Bronchial epithelial cell (primary cell): ENCODE measurements around the gene MRPL18. TPM values are rescaled to one million over a fixed set of nuclear protein-coding genes. Genes with fewer than 3 reads are reported as not detected.
"Not testable (repeated sequence)": the region's sequence is repeated elsewhere in the genome, so short reads cannot be mapped to it uniquely, and the experiment has no call there.

ENCODE experiments used
- DNase-seq: peaks from one replicate; pipeline ENCODE4 v3.0.0-alpha.2; 2010; ENCODE audit warnings: low read depth
- FAIRE-seq: peaks from 2 replicates; lab custom pipeline; 2011; peaks lifted over from hg19 to GRCh38; lab: Jason Lieb, UNC
- H3K27me3 ChIP-seq: 2 replicates; pipeline ENCODE4 v1.5.1; 2011; ENCODE audit warnings: low read length; ENCODE audit not compliant: control insufficient read depth, insufficient read depth
- H3K36me3 ChIP-seq: 2 replicates; pipeline ENCODE4 v1.5.1; 2011; ENCODE audit warnings: low read length; ENCODE audit not compliant: control insufficient read depth, insufficient read depth
- H3K4me3 ChIP-seq: 2 replicates; pipeline ENCODE4 v1.5.1; 2011; ENCODE audit warnings: mild to moderate bottlenecking, low read depth, low read length, control low read depth
- total RNA-seq: library from RNA; depleted of rRNA; stranded (reverse); fragments of >200 nt; gene quantifications from 2 replicates; pipeline ENCODE4 v1.2.1, GENCODE V29; 2014
- TF ChIP-seq, protein P1 (sequence below): IDR thresholded peaks from 2 replicates; pipeline ENCODE4 v1.5.1; 2011; ENCODE audit warnings: mild to moderate bottlenecking, moderate library complexity, low read length, control low read depth, inconsistent platforms; ENCODE audit not compliant: insufficient read depth, severe bottlenecking

Gene MRPL18
- total RNA-seq, 1 donor from 2014 or later, result 59.8 TPM

DNA sequence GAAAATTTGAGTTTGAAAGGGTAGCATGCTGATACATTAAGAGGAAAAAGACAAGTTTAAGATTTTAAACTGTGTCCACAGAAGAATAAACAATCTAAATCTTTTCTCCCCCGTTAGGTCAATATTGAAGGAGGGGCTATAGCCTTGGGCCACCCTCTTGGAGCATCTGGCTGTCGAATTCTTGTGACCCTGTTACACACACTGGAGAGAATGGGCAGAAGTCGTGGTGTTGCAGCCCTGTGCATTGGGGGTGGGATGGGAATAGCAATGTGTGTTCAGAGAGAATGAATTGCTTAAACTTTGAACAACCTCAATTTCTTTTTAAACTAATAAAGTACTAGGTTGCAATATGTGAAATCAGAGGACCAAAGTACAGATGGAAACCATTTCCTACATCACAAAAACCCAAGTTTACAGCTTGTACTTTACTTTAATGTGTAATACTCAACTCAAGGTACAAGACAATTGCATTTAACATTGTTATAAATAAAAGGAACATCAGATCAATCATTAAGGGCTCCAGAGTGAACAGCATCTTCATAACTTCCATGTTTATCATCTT, 11.6 kb upstream of the MRPL18 start:
- DNase-seq (no peak), FAIRE-seq (no peak)
- TF ChIP-seq, protein P1, sequence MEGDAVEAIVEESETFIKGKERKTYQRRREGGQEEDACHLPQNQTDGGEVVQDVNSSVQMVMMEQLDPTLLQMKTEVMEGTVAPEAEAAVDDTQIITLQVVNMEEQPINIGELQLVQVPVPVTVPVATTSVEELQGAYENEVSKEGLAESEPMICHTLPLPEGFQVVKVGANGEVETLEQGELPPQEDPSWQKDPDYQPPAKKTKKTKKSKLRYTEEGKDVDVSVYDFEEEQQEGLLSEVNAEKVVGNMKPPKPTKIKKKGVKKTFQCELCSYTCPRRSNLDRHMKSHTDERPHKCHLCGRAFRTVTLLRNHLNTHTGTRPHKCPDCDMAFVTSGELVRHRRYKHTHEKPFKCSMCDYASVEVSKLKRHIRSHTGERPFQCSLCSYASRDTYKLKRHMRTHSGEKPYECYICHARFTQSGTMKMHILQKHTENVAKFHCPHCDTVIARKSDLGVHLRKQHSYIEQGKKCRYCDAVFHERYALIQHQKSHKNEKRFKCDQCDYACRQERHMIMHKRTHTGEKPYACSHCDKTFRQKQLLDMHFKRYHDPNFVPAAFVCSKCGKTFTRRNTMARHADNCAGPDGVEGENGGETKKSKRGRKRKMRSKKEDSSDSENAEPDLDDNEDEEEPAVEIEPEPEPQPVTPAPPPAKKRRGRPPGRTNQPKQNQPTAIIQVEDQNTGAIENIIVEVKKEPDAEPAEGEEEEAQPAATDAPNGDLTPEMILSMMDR, result no peak
- Histone ChIP-seq H3K4me3 (no peak overlapping the region), H3K27me3 (no peaks in the 10 kb centered on the region), H3K36me3 (peaks cover 20% of the 10 kb centered on the region)

DNA sequence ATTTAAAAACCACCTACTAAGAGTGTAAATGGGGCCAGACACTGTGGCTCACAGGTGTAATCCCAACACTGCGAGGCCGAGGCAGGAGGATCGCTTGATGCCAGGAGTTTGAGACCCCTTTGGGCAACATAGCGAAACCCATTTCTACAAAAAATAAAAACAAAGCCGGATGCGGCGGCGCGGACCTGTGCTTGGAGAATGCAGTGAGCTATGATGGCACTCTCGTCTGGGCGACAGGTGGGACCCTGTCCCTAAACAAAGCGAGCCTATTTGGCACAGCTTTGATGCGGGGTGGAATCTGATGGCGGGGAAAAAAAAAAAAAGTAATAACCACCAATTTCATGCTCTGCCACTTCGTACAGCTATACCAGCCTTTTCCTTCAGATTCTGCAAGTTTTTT, 2.0 kb upstream of the MRPL18 start:
- Histone ChIP-seq H3K4me3 (peak overlapping the region; percentile 91), H3K27me3 (no peaks in the 10 kb centered on the region), H3K36me3 (peaks cover 4% of the 10 kb centered on the region)
- FAIRE-seq, result no peak
- TF ChIP-seq, protein P1, result no peak
- DNase-seq, result no peak

DNA sequence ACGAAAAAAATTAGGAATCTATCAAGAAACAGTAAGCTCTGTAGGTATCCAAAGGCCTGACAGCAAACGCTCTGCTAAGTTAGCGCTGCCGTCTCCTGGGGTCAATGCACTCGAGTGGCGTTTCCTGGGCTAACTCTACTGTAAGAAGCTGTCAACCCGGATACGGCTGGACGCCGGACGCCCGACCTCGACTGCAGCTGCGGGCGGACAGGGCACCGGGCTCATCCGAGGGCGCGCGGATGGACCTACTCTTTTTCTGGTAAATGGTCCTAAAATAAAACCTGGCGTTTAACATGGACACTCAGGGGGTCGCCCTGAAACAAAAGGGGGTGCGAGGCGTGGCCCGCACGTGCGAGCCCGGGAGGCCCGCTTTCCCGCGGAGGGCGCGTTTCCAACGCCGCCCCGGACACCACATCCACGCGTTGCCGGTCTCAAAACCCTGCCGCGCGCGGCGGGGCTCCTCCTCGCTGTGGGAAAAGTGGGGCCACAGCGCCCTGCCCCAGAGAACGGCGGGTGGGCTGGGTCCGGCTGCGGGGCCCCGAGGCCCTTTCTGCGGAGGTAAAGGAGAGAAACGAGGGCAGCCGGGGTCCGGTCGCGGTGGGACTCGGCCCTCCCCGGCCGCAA, 1.4 kb upstream of the MRPL18 start:
- DNase-seq (peak; percentile 22), FAIRE-seq (no peak)
- TF ChIP-seq, protein P1, result no peak
- Histone ChIP-seq H3K27me3 (no peaks in the 10 kb centered on the region), H3K36me3 (peaks cover 4% of the 10 kb centered on the region), H3K4me3 (peak overlapping the region; percentile 91)

DNA sequence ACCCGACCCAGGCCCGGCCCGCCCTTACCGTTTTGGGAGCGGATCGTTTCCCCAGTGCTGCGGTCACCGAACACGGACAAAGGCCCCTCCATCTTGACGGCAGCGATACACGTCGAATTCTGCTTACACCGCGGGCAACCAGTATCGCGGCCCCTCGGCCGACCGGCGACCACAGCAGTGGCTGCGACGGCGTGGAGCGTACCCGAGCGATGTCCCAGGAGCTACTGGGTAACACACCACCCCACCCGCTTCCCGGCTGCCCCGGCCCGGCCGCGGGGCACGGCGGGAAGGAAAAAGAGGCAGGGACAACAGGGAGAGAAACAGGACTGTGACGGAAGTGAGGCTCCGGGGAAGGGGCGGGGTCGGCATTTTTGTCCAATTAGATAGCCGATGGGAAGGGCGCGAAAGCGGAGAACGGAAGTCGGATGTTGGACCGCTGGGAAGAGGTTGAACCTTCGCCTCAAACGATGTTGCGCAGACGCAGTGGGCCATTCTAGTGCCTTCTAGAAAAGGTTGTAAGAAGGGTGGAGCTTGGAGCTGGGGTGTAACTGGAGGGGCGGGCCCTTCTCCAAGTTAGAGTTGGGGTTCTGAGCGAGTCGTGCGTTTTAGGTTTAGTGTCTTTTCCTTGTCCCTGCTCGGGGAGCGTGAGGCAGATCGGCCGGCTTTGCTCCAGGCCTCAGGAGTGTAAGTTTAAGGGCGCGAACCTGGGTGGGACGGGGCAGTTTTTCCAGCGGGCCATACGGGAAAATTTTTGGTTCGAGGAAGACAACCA, 704 bp upstream of the MRPL18 start, which contains the start of gene TCP1:
Gene TCP1, minus strand, starts transcription at position 226 of the 772 bp plus-strand sequence. Its CDS starts 134 bp downstream, at position 92.
- TF ChIP-seq, protein P1, result no peak
- Histone ChIP-seq H3K27me3 (no peaks in the 10 kb centered on the region), H3K36me3 (peaks cover 4% of the 10 kb centered on the region), H3K4me3 (peak within 1 kb of the TSS; percentile 91)
- DNase-seq, result peak; percentile 99
- FAIRE-seq, result no peak

DNA sequence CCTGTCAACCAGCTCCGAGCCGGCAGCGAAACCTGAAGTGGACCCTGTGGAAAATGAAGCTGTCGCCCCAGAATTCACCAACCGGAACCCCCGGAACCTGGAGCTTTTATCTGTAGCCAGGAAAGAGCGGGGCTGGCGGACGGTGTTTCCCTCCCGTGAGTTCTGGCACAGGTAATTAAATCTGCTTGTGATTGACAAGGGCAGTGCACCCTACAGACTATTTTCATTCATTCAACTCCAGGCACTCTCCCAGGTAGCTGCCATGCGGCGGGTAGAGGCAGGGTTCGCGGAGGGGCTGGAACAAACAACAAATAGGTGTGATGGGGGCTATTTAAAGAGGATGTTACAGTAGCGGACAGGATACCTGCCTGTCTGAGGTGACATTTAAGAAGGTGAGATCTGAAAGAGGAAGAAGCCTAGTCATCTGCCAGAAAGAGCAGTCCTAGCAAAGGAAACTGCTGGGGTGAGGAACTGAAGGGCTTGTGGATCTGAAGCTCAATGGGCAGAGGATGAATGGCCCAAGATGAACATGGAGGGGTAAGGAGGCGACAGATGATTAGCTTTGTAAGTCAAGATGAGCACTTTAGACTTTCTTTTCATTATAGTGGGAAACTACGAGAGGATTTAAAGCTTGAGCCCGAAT, 810 bp downstream of the MRPL18 start:
- TF ChIP-seq, protein P1, result no peak
- Histone ChIP-seq H3K27me3 (no peaks in the 10 kb centered on the region), H3K36me3 (peaks cover 4% of the 10 kb centered on the region), H3K4me3 (peak overlapping the region; percentile 47)
- DNase-seq, result peak; percentile 20
- FAIRE-seq, result no peak

DNA sequence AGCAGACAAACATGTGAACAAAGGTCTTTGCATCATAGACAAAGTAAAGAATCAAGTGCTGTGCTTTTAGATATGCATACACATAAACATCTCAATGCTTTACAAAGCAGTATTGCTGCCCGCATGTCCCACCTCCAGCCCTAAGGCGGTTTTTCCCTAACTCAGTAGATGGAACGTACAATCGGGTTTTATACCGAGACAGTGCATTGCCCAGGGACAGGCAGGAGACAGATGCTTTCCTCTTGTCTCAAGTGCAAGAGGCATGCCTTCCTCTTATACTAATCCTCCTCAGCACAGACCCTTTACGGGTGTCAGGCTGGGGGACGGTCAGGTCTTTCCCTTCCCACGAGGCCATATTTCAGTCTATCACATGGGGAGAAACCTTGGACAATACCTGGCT, 4.7 kb downstream of the MRPL18 start:
- not testable (repeated sequence) for DNase-seq, H3K36me3 ChIP-seq

More for the DNA sequence above, 4.7 kb downstream of the MRPL18 start:
- H3K4me3 ChIP-seq, H3K27me3 ChIP-seq, FAIRE-seq: not testable (repeated sequence)
